ENCODE data around the gene B4GALT1. TPM values are rescaled to one million over a fixed set of nuclear protein-coding genes. Genes with fewer than 3 reads are reported as not detected.

Gene B4GALT1
- total and polyA plus RNA-seq, 2 donors (not counting 3 experiments of a cell fraction or from before 2014, with no cell fraction given), result 61.4 to 66.5 TPM

DNA sequence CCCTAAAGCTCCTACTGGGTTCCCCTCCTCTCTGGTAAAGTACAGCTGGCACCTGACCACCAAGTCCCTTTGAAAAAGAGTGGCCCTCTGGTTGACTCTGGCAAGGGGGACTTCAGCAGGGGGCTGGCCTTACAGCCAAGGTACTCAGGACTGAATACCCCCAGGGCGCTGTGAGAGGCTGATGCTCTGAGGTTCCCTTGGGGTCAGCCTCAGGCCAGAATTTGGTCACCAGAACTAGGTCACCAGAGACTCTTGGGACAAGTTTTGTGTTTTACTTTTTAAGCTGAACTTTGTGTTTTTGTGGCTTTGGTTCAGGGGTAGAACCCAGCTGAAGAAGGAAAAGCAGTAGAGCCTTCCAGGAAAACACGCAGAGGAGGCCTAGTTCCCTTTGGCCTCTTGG lies 67.4 kb downstream of the B4GALT1 start:
- no peak for FAIRE-seq
- no peaks in the 10 kb centered on the region for H3K9me3 ChIP-seq (replicated peaks; ENCODE audit: control insufficient read depth, insufficient read depth, low read length)
- intact Hi-C loops (cut with micrococcal nuclease), result no loop called here
- H3K9ac ChIP-seq (replicated peaks; ENCODE audit: extremely low read depth, insufficient read depth, low read length), result no peak overlapping the region
- TF ChIP-seq POLR2A (IDR thresholded peaks at IDR 0.05; ENCODE audit: low read depth, low read length), result no peak
- TF ChIP-seq GATA2 (IDR thresholded peaks at IDR 0.05; ENCODE audit: insufficient read depth, insufficient read length, low read depth, low read length), result no peak
- no peak for TF ChIP-seq EZH2 (IDR thresholded peaks at IDR 0.05; ENCODE audit: borderline replicate concordance, low read depth, low read length, severe bottlenecking)
- no peak for TF ChIP-seq JUN (IDR thresholded peaks at IDR 0.05; ENCODE audit: borderline replicate concordance, insufficient read depth, insufficient read length, low read depth)
- no peak for TF ChIP-seq MYC (IDR thresholded peaks at IDR 0.05; ENCODE audit: low read depth, low read length)
- no peak overlapping the region for H3K4me3 ChIP-seq (replicated peaks in 1 of 3; ENCODE audit: insufficient read depth in 1 of 3, low read depth in 1 of 3, low read length in 3 of 3)
- POLR2A ChIA-PET, result no interaction called here
- H3K4me1 ChIP-seq (ENCODE audit: control insufficient read depth, extremely low read depth, insufficient read depth, low read length), result no peaks in the 10 kb centered on the region
- BruUV-seq (replicated peaks), result no TSS peak
- H3K36me3 ChIP-seq (ENCODE audit: control insufficient read depth in 2 of 2, extremely low read depth in 1 of 2, insufficient read depth in 2 of 2, low read length in 2 of 2), result no peaks in the 10 kb centered on the region
- no peaks in the 10 kb centered on the region for H3K9me1 ChIP-seq (replicated peaks; ENCODE audit: control insufficient read depth, extremely low read depth, insufficient read depth, low read length)
- dilution Hi-C loops (cut with MboI; ENCODE audit: extremely low pct_ligation_motif_present, low sequenced_read_pairs), result no loop called here
- no peak for DNase-seq (ENCODE audit: low read depth, low spot score)
- CTCF ChIA-PET, result interaction anchor here (0.6 kb wide), 1 partner anchor 123 kb away, joined by 3 read pairs; no protein-coding TSS in a partner anchor
- H3K4me2 ChIP-seq (ENCODE audit: insufficient read depth, low read length), result no peak overlapping the region
- H4K20me1 ChIP-seq (replicated peaks; ENCODE audit: control insufficient read depth, extremely low read depth, insufficient read depth, low read length), result no peaks in the 10 kb centered on the region
- no peaks in the 10 kb centered on the region for H3K79me2 ChIP-seq (ENCODE audit: control insufficient read depth, insufficient read depth, low read length)
- no peak overlapping the region for H3K27ac ChIP-seq (ENCODE audit: insufficient read depth, low read depth, low read length)
- H2AFZ ChIP-seq (ENCODE audit: low read depth, low read length), result no peak overlapping the region
- no peaks in the 10 kb centered on the region for H3K27me3 ChIP-seq (ENCODE audit: control insufficient read depth in 2 of 2, insufficient read depth in 2 of 2, low read length in 2 of 2)

DNA sequence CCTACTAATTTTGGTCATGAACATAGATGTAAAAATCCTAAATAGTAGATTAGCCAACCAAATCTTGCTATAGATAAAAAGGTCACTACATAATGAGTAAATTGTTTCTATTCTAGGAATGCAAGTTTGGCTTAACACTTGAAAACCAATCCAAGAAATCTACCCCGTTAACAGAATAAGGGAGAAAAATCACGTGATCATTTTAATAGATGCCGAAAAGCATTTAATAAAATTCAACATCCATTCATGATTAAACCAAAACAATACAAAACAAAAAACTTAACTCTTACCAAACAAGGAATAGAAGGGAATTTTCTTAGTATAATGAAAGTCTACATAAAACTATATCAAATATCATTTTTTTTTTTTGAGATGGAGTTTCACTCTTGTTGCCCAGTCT lies 69.9 kb downstream of the B4GALT1 start:
- H3K4me2 ChIP-seq (ENCODE audit: insufficient read depth, low read length), result no peak overlapping the region
- H2AFZ ChIP-seq (ENCODE audit: low read depth, low read length), result no peak overlapping the region
- ChIA-PET CTCF (no interaction called here), POLR2A (no interaction called here)
- no peaks in the 10 kb centered on the region for H3K9me3 ChIP-seq (replicated peaks; ENCODE audit: control insufficient read depth, insufficient read depth, low read length)
- no TSS peak for BruUV-seq (replicated peaks)
- DNase-seq (ENCODE audit: low read depth, low spot score), result no peak
- no peaks in the 10 kb centered on the region for H3K36me3 ChIP-seq (ENCODE audit: control insufficient read depth in 2 of 2, extremely low read depth in 1 of 2, insufficient read depth in 2 of 2, low read length in 2 of 2)
- peaks cover 9% of the 10 kb centered on the region for H3K4me1 ChIP-seq (ENCODE audit: control insufficient read depth, extremely low read depth, insufficient read depth, low read length)
- intact Hi-C loops (cut with micrococcal nuclease) (no loop called here), dilution Hi-C loops (cut with MboI; ENCODE audit: extremely low pct_ligation_motif_present, low sequenced_read_pairs) (no loop called here)
- no peak for FAIRE-seq
- H3K79me2 ChIP-seq (ENCODE audit: control insufficient read depth, insufficient read depth, low read length), result no peaks in the 10 kb centered on the region
- H3K9ac ChIP-seq (replicated peaks; ENCODE audit: extremely low read depth, insufficient read depth, low read length), result no peak overlapping the region
- no peak overlapping the region for H3K4me3 ChIP-seq (replicated peaks in 1 of 3; ENCODE audit: insufficient read depth in 1 of 3, low read depth in 1 of 3, low read length in 3 of 3)
- no peaks in the 10 kb centered on the region for H3K9me1 ChIP-seq (replicated peaks; ENCODE audit: control insufficient read depth, extremely low read depth, insufficient read depth, low read length)
- TF ChIP-seq FOS (IDR thresholded peaks at IDR 0.05; ENCODE audit: borderline replicate concordance, insufficient read depth, low read length) (no peak), POLR2AphosphoS5 (IDR thresholded peaks at IDR 0.05; ENCODE audit: insufficient read depth, low read depth, low read length) (no peak), MYC (IDR thresholded peaks at IDR 0.05; ENCODE audit: low read depth, low read length) (no peak), JUN (IDR thresholded peaks at IDR 0.05; ENCODE audit: borderline replicate concordance, insufficient read depth, insufficient read length, low read depth) (no peak)
- TF ChIP-seq, protein P1, sequence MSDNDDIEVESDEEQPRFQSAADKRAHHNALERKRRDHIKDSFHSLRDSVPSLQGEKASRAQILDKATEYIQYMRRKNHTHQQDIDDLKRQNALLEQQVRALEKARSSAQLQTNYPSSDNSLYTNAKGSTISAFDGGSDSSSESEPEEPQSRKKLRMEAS (IDR thresholded peaks at IDR 0.05; ENCODE audit: insufficient read depth, insufficient read length), result no peak
- H3K27me3 ChIP-seq (ENCODE audit: control insufficient read depth in 2 of 2, insufficient read depth in 2 of 2, low read length in 2 of 2), result no peaks in the 10 kb centered on the region
- H4K20me1 ChIP-seq (replicated peaks; ENCODE audit: control insufficient read depth, extremely low read depth, insufficient read depth, low read length), result no peaks in the 10 kb centered on the region
- no peak overlapping the region for H3K27ac ChIP-seq (ENCODE audit: insufficient read depth, low read depth, low read length)

Data from endothelial cell of umbilical vein (primary cell).